IMR-90 (cell line): Measurements from ENCODE around the gene PIGU. TPM values are rescaled to one million over a fixed set of nuclear protein-coding genes. Genes with fewer than 3 reads are reported as not detected.

Source experiments
- ATAC-seq: fragments of 200-7000 bp; cut with Tn5 transposase; 2 replicates; pipeline ENCODE4 v1.9.1; 2020; ENCODE audit warnings: low read depth, mild to moderate bottlenecking, moderate library complexity
- BruUV-seq: library from RNA; stranded (reverse); fragments of 400-500 nt; replicated peaks from 2 replicates; lab custom pipeline; 2021; lab: Mats Ljungman, UMichigan
- CTCF ChIA-PET: fragments of 300-600 bp; formaldehyde crosslinking; extraction: SDS; loops from one replicate; lab custom pipeline; 2021; ENCODE audit warnings: antibody characterized with exemption; lab: Yijun Ruan, JAX
- POLR2A ChIA-PET: fragments of 300-600 bp; sonication (Branson Sonifier 250); formaldehyde crosslinking; loops from one replicate; lab custom pipeline; 2022; ENCODE audit warnings: antibody characterized with exemption; ENCODE audit not compliant: unreplicated experiment; lab: Charles Lee
- DNase-seq: peaks from one replicate; pipeline ENCODE4 v3.0.0; 2013
- H2AFZ ChIP-seq: replicated peaks from 2 replicates; pipeline ENCODE3; 2013; ENCODE audit warnings: low read length, mild to moderate bottlenecking; ENCODE audit not compliant: poor library complexity
- H2AK5ac ChIP-seq: 2 replicates; pipeline ENCODE4 v1.6.1; 2013; ENCODE audit warnings: low read depth, low read length, inconsistent platforms
- H2AK9ac ChIP-seq: replicated peaks from 2 replicates; pipeline ENCODE3; 2013; ENCODE audit warnings: mild to moderate bottlenecking, low read depth, low read length, moderate library complexity; ENCODE audit not compliant: poor library complexity
- H2BK120ac ChIP-seq: 2 replicates; pipeline ENCODE4 v1.6.1; 2013; ENCODE audit warnings: low read depth, low read length, inconsistent platforms
- H2BK15ac ChIP-seq: 3 replicates; pipeline ENCODE4 v1.6.1; 2013; ENCODE audit warnings: low read depth, low read length, inconsistent platforms
- H2BK20ac ChIP-seq: 2 replicates; pipeline ENCODE4 v1.6.1; 2013; ENCODE audit warnings: low read depth, mild to moderate bottlenecking, inconsistent platforms, low read length, moderate library complexity
- H2BK5ac ChIP-seq: 2 replicates; pipeline ENCODE4 v1.6.1; 2013; ENCODE audit warnings: mild to moderate bottlenecking, low read depth, low read length, inconsistent platforms; ENCODE audit not compliant: poor library complexity, severe bottlenecking
- H3K14ac ChIP-seq: replicated peaks from 2 replicates; pipeline ENCODE4 v1.6.1; 2013; ENCODE audit warnings: low read depth, low read length, inconsistent platforms
- H3K18ac ChIP-seq: 2 replicates; pipeline ENCODE4 v1.6.1; 2013; ENCODE audit warnings: low read depth, low read length, control low read depth
- H3K23ac ChIP-seq: 2 replicates; pipeline ENCODE4 v1.6.1; 2013; ENCODE audit warnings: low read depth, low read length, inconsistent platforms
- H3K27ac ChIP-seq: 2 replicates; pipeline ENCODE4 v1.5.1; 2013; ENCODE audit warnings: mild to moderate bottlenecking, control low read depth, low read length; ENCODE audit not compliant: insufficient read depth
- H3K27me3 ChIP-seq: 2 replicates; pipeline ENCODE4 v1.6.1; 2013; ENCODE audit warnings: low read length; ENCODE audit not compliant: control insufficient read depth, insufficient read depth
- H3K36me3 ChIP-seq: 2 replicates; pipeline ENCODE4 v1.6.1; 2013; ENCODE audit warnings: low read length, mixed read lengths; ENCODE audit not compliant: control insufficient read depth, insufficient read depth
- H3K4ac ChIP-seq: 2 replicates; pipeline ENCODE4 v1.6.1; 2013; ENCODE audit warnings: low read depth, low read length, inconsistent platforms
- H3K4me1 ChIP-seq: 2 replicates; pipeline ENCODE4 v1.6.1; 2013; ENCODE audit warnings: low read length, mixed read lengths; ENCODE audit not compliant: control insufficient read depth, insufficient read depth
- H3K4me2 ChIP-seq: 2 replicates; pipeline ENCODE4 v1.6.1; 2013; ENCODE audit warnings: low read depth, mild to moderate bottlenecking, control low read depth, low read length, moderate library complexity
- H3K4me3 ChIP-seq: 2 replicates; pipeline ENCODE4 v1.5.1; 2013; ENCODE audit warnings: low read depth, mild to moderate bottlenecking, control low read depth, low read length, moderate library complexity; ENCODE audit not compliant: insufficient read depth
- H3K56ac ChIP-seq: 2 replicates; pipeline ENCODE4 v1.6.1; 2013; ENCODE audit warnings: low read length, inconsistent platforms; ENCODE audit not compliant: insufficient read depth; ENCODE audit errors: extremely low read depth
- H3K79me1 ChIP-seq, 2 experiments: 2 replicates each; pipeline ENCODE4 v1.6.1; 2013; ENCODE audit warnings: low read length in 2 of 2, inconsistent platforms in 1 of 2, low read depth in 1 of 2
- H3K9ac ChIP-seq: 2 replicates; pipeline ENCODE4 v1.6.1; 2013; ENCODE audit warnings: low read depth, low read length, control low read depth
- H3K9me1 ChIP-seq: 2 replicates; pipeline ENCODE4 v1.6.1; 2013; ENCODE audit warnings: low read length, inconsistent platforms; ENCODE audit not compliant: insufficient read depth
- H3K9me3 ChIP-seq: 2 replicates; pipeline ENCODE4 v1.6.1; 2013; ENCODE audit warnings: low read length; ENCODE audit not compliant: control insufficient read depth, insufficient read depth
- H4K20me1 ChIP-seq: 2 replicates; pipeline ENCODE4 v1.6.1; 2013; ENCODE audit warnings: low read length, inconsistent platforms; ENCODE audit not compliant: insufficient read depth
- H4K5ac ChIP-seq: 2 replicates; pipeline ENCODE4 v1.6.1; 2013; ENCODE audit warnings: mild to moderate bottlenecking, low read depth, low read length, control low read depth
- H4K8ac ChIP-seq, 2 experiments: 2 replicates each; pipeline ENCODE4 v1.6.1; 2013; ENCODE audit warnings: low read depth in 2 of 2, low read length in 2 of 2, control low read depth in 1 of 2, inconsistent platforms in 1 of 2
- H4K91ac ChIP-seq: 2 replicates; pipeline ENCODE4 v1.6.1; 2013; ENCODE audit warnings: low read depth, low read length, inconsistent platforms; ENCODE audit not compliant: insufficient read depth
- CEBPB ChIP-seq: IDR thresholded peaks from 2 replicates; pipeline ENCODE4 v1.6.1; 2012; ENCODE audit warnings: low read depth, low read length, improper control_type of control experiment
- CHD1 ChIP-seq: IDR thresholded peaks from 2 replicates; pipeline ENCODE4 v1.6.1; 2012; ENCODE audit warnings: low read depth, low read length, improper control_type of control experiment
- FOS ChIP-seq: fragments of 150-350 bp; IDR thresholded peaks from 2 replicates; pipeline ENCODE4 v1.6.1; 2016; ENCODE audit warnings: low read depth, low read length
- MAFK ChIP-seq: IDR thresholded peaks from 2 replicates; pipeline ENCODE4 v1.6.1; 2012; ENCODE audit warnings: low read depth, low read length, improper control_type of control experiment
- MXI1 ChIP-seq: IDR thresholded peaks from 2 replicates; pipeline ENCODE4 v1.6.1; 2012; ENCODE audit warnings: low read depth, mild to moderate bottlenecking, low read length, moderate library complexity, borderline replicate concordance
- NFE2L2 ChIP-seq: fragments of 150-350 bp; IDR thresholded peaks from 2 replicates; pipeline ENCODE4 v1.6.1; 2016; ENCODE audit warnings: low read depth, mild to moderate bottlenecking, low read length
- POLR2A ChIP-seq: IDR thresholded peaks from 2 replicates; pipeline ENCODE4 v1.6.1; 2012; ENCODE audit warnings: mild to moderate bottlenecking, low read depth, low read length
- RAD21 ChIP-seq: IDR thresholded peaks from 2 replicates; pipeline ENCODE4 v1.6.1; 2012; ENCODE audit warnings: low read length, improper control_type of control experiment
- RCOR1 ChIP-seq: IDR thresholded peaks from 2 replicates; pipeline ENCODE4 v1.6.1; 2012; ENCODE audit warnings: mild to moderate bottlenecking, low read length, improper control_type of control experiment; ENCODE audit not compliant: insufficient replicate concordance
- RFX5 ChIP-seq: IDR thresholded peaks from 2 replicates; pipeline ENCODE4 v1.8.0; 2012; ENCODE audit warnings: low read depth, mild to moderate bottlenecking, low read length, moderate library complexity
- SMC3 ChIP-seq: fragments of 150-350 bp; IDR thresholded peaks from 2 replicates; pipeline ENCODE4 v1.6.1; 2016; ENCODE audit warnings: low read depth, mild to moderate bottlenecking, antibody characterized with exemption, low read length, moderate library complexity
- WGBS, 2 experiments: methylation state at CpG; one replicate each; pipeline versions ENCODE4 v1.1.5 to v1.1.7; 2013; ENCODE audit warnings: missing lambda C conversion rate in 2 of 2; ENCODE audit not compliant: insufficient read length in 1 of 2; ENCODE audit errors: extremely low coverage in 2 of 2; 5-methylcytosine and 5-hydroxymethylcytosine counted together
- dilution Hi-C: fragments of 300-500 bp; cut with HindIII; formaldehyde crosslinking; loops from one replicate; pipeline ENCODE4 v1.14.3; 2018; ENCODE audit warnings: low sequenced_read_pairs; ENCODE audit not compliant: unreplicated experiment
- in situ Hi-C: fragments of 300-500 bp; cut with MboI; formaldehyde crosslinking; loops from 3 replicates; pipeline ENCODE4 v1.14.3; 2019; ENCODE audit warnings: low sequenced_read_pairs, inconsistent platforms, mixed read lengths
- intact Hi-C: fragments of 100-400 bp; cut with micrococcal nuclease; formaldehyde crosslinking; loops from 2 replicates; pipeline ENCODE4 v1.10.0; 2022
- polyA plus RNA-seq, 3 experiments: library from polyadenylated mRNA; depleted of rRNA; stranded (reverse); fragments of >200 nt; gene quantifications; 2 replicates each; pipeline ENCODE4 v1.2.3, GENCODE V29; 2012; ENCODE audit warnings: low replicate concordance in 1 of 3
- total RNA-seq: library from RNA; depleted of rRNA; stranded (reverse); fragments of >200 nt; gene quantifications from 2 replicates; pipeline ENCODE4 v1.2.3, GENCODE V29; 2012
- TF ChIP-seq, protein P1 (sequence below): conservative IDR thresholded peaks from 2 replicates; pipeline ENCODE4 v1.5.1; 2012; ENCODE audit warnings: mild to moderate bottlenecking, low read depth, low read length, improper control_type of control experiment
- TF ChIP-seq, protein P2 (sequence below): fragments of 150-350 bp; IDR thresholded peaks from 2 replicates; pipeline ENCODE4 v1.6.1; 2017; ENCODE audit warnings: mild to moderate bottlenecking, antibody characterized with exemption, low read length, low read depth
- TF ChIP-seq, protein P3 (sequence below): fragments of 150-350 bp; IDR thresholded peaks from 2 replicates; pipeline ENCODE4 v1.6.1; 2016; ENCODE audit warnings: low read depth, mild to moderate bottlenecking, low read length, moderate library complexity, borderline replicate concordance

PIGU gene
- total and polyA plus RNA-seq, 2 of the 4 experiments (the other 2 are of a cell fraction), result 11.1 to 31.1 TPM

DNA sequence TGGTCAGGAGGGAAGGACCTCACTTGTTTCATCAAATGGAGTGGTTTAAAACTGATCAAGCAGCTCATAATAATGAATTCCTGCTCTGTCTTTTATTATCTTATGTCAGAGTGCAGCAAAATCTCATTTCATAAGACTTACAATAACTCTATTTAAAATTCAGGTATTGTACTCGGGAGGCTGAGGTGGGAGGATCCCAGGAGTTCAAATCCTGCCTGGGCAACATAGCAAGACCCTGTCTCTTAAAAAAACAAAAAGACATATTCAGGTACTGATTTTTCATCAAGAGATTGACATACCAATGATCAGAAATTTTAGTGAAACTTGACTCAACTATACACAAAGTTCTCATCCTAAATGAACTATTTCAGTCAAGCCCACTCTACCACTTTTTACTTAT lies 166.3 kb downstream of the PIGU start:
- dilution Hi-C loops (no loop called here), in situ Hi-C loops (no loop called here), intact Hi-C loops (no loop called here)
- POLR2A ChIA-PET, result no interaction called here
- Histone ChIP-seq H3K23ac (no peak overlapping the region), H4K5ac (no peak overlapping the region), H4K91ac (no peak overlapping the region), H3K9me1 (peaks cover 12% of the 10 kb centered on the region), H2BK5ac (no peak overlapping the region), H3K27ac (no peak overlapping the region), H3K27me3 (no peaks in the 10 kb centered on the region), H3K56ac (no peak overlapping the region), H3K79me1 (peaks cover 19 to 51% of the 10 kb centered on the region in 2 experiments), H4K20me1 (no peaks in the 10 kb centered on the region), H3K4ac (no peak overlapping the region), H3K4me2 (no peak overlapping the region), H3K14ac (no peak overlapping the region), H2AK5ac (no peak overlapping the region), H2AK9ac (no peak overlapping the region), H2AFZ (no peak overlapping the region), H3K4me1 (peaks cover 7% of the 10 kb centered on the region; the same call in 1 of the 2 replicates), H3K9ac (no peak overlapping the region), H4K8ac (no peak overlapping the region), H2BK15ac (no peak overlapping the region), H3K4me3 (no peak overlapping the region), H2BK120ac (no peak overlapping the region), H3K18ac (no peak overlapping the region), H3K36me3 (peaks cover 26% of the 10 kb centered on the region), H2BK20ac (no peak overlapping the region), H3K9me3 (no peaks in the 10 kb centered on the region)
- no CpG with 5 or more reads among the region's 1 CpG for WGBS, 2 experiments
- CTCF ChIA-PET, result no interaction called here
- ATAC-seq, result no peak
- no peak for DNase-seq
- no TSS peak for BruUV-seq
- TF ChIP-seq CEBPB, result no peak
- TF ChIP-seq, protein P1, sequence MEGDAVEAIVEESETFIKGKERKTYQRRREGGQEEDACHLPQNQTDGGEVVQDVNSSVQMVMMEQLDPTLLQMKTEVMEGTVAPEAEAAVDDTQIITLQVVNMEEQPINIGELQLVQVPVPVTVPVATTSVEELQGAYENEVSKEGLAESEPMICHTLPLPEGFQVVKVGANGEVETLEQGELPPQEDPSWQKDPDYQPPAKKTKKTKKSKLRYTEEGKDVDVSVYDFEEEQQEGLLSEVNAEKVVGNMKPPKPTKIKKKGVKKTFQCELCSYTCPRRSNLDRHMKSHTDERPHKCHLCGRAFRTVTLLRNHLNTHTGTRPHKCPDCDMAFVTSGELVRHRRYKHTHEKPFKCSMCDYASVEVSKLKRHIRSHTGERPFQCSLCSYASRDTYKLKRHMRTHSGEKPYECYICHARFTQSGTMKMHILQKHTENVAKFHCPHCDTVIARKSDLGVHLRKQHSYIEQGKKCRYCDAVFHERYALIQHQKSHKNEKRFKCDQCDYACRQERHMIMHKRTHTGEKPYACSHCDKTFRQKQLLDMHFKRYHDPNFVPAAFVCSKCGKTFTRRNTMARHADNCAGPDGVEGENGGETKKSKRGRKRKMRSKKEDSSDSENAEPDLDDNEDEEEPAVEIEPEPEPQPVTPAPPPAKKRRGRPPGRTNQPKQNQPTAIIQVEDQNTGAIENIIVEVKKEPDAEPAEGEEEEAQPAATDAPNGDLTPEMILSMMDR, result no peak
- TF ChIP-seq RCOR1, result no peak
- TF ChIP-seq SMC3, result no peak
- TF ChIP-seq CHD1, result no peak
- no peak for TF ChIP-seq FOS
- TF ChIP-seq, protein P2, sequence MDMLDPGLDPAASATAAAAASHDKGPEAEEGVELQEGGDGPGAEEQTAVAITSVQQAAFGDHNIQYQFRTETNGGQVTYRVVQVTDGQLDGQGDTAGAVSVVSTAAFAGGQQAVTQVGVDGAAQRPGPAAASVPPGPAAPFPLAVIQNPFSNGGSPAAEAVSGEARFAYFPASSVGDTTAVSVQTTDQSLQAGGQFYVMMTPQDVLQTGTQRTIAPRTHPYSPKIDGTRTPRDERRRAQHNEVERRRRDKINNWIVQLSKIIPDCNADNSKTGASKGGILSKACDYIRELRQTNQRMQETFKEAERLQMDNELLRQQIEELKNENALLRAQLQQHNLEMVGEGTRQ, result no peak
- TF ChIP-seq, protein P3, sequence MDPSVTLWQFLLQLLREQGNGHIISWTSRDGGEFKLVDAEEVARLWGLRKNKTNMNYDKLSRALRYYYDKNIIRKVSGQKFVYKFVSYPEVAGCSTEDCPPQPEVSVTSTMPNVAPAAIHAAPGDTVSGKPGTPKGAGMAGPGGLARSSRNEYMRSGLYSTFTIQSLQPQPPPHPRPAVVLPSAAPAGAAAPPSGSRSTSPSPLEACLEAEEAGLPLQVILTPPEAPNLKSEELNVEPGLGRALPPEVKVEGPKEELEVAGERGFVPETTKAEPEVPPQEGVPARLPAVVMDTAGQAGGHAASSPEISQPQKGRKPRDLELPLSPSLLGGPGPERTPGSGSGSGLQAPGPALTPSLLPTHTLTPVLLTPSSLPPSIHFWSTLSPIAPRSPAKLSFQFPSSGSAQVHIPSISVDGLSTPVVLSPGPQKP, result no peak
- TF ChIP-seq RAD21, result no peak
- no peak for TF ChIP-seq MAFK
- TF ChIP-seq NFE2L2, result no peak
- no peak for TF ChIP-seq RFX5
- no peak for TF ChIP-seq POLR2A
- no peak for TF ChIP-seq MXI1
